IgD-negative memory B cell (primary cell): ENCODE measurements around the gene RBMS3. TPM values are rescaled to one million over a fixed set of nuclear protein-coding genes. Genes with fewer than 3 reads are reported as not detected.
"Not testable (repeated sequence)": the region's sequence is repeated elsewhere in the genome, so short reads cannot be mapped to it uniquely, and the experiment has no call there.

Experiments used
- H3K27ac Mint-ChIP-seq, 3 donors: one replicate each; pipeline ENCODE4 v1.8.0; 2020 to 2022; ENCODE audit warnings: mild to moderate bottlenecking in 3 of 3, mixed read lengths in 3 of 3, moderate library complexity in 1 of 3
- H3K27me3 Mint-ChIP-seq: one replicate; pipeline ENCODE4 v1.8.0; 2021; ENCODE audit warnings: mixed read lengths
- H3K36me3 Mint-ChIP-seq: one replicate; pipeline ENCODE4 v1.8.0; 2020; ENCODE audit warnings: mild to moderate bottlenecking, mixed read lengths
- H3K4me1 Mint-ChIP-seq, 3 donors: one replicate each; pipeline ENCODE4 v1.8.0; 2020 to 2022; ENCODE audit warnings: mixed read lengths in 3 of 3, mild to moderate bottlenecking in 1 of 3
- H3K4me3 Mint-ChIP-seq, 4 donors: one replicate each; pipeline ENCODE4 v1.8.0; 2020 to 2022; ENCODE audit warnings: mild to moderate bottlenecking in 4 of 4, mixed read lengths in 4 of 4, moderate library complexity in 3 of 4
- H3K9me3 Mint-ChIP-seq, 3 donors: one replicate each; pipeline ENCODE4 v1.8.0; 2020 to 2021; ENCODE audit warnings: mixed read lengths in 3 of 3, mild to moderate bottlenecking in 1 of 3
- polyA plus RNA-seq: library from polyadenylated mRNA; unstranded; fragments of 300-500 nt; fragmentation: Illumina TruSeq; gene quantifications from one replicate; pipeline ENCODE4 v1.2.3, GENCODE V29; 2021

The RBMS3 gene
- polyA plus RNA-seq, 1 donor from 2014 or later, result not detected

DNA sequence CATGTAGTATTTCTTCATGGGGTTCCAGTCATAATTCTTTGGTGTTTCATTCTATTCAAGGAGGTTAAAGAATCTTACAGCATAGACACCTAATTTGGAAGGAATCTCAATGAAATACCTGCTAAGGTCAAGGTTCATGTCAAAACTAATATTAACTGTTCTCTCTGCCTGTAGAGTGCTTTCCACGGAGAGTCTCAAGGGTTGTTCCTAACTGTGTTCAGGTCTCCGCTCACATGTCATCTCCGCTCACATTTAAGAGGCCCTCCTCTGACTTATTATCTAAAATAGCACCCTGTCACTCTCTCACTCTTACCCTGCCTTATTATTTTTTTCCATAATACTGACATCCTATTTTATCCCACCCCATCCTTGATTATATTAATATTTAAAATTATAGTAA lies 239.9 kb downstream of the RBMS3 start:
- no peak overlapping the region for H3K27ac Mint-ChIP-seq
- no peaks in the 10 kb centered on the region for H3K36me3 Mint-ChIP-seq
- H3K4me1 Mint-ChIP-seq, result no peaks in the 10 kb centered on the region
- H3K27me3 Mint-ChIP-seq, result no peaks in the 10 kb centered on the region
- H3K4me3 Mint-ChIP-seq, result no peak overlapping the region
- H3K9me3 Mint-ChIP-seq, result peaks cover 0 to 4% (median 3%) of the 10 kb centered on the region in 3 donors

DNA sequence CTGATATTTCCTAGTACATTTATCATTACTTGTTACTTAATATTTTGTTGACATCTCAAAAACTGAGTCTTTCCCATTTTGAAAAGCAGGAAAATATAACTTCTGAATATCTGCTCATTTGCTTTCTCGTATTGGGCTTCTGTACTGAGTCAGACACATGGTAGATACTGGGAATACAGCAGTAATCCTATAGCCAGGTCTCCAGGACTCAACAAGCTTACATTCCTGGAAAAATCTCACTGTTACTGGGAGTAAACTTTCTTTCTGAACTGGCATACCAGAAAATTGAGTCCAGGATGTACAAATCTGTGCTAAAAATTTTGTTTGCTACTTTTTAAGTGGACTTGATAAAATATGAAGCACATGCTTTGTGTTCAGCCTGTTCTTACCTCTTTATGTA lies 240.4 kb downstream of the RBMS3 start:
- Mint-ChIP-seq H3K4me3 (no peak overlapping the region), H3K4me1 (no peaks in the 10 kb centered on the region), H3K27ac (no peak overlapping the region), H3K27me3 (no peaks in the 10 kb centered on the region), H3K36me3 (no peaks in the 10 kb centered on the region), H3K9me3 (peaks cover 0 to 4% (median 3%) of the 10 kb centered on the region in 3 donors)

DNA sequence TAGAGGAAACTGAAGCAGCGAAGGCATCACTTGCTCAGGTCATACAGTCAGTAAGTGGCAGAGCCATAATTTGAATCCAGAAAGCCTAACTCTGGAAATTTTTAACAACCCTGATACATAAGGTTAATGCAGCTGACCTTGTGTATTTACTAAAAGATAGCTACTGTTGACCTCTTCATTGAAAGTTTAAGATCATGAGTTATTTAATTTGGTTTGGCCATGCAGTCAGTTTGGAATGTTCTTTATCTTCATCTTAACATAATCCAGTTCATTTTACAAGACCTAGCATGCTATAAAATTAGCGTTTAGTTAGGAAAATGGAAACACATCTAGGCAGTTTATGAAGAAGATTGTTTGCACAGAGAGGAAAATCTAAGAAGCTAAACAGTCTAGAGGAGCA lies 240.9 kb downstream of the RBMS3 start:
- Mint-ChIP-seq H3K4me1 (no peaks in the 10 kb centered on the region), H3K4me3 (no peak overlapping the region)

DNA sequence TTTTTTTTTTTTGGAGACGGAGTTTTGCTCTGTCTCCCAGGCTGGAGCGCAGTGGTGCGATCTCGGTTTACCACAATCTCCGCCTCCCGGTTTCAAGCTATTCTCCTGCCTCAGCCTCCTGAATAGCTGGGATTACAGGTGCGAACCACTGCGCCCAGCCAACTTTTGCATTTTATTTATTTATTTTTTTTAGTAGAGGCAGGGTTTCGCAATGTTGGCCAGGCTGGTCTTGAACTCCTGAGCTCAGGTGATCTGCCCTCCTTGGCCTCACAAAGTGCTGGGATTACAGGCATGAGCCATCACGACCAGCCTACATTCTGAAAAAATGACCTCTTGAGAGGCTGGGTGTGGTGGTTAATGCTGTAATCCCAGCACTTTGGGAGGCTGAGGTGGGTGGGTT lies 243.6 kb downstream of the RBMS3 start:
- H3K27ac Mint-ChIP-seq, H3K4me1 Mint-ChIP-seq, H3K9me3 Mint-ChIP-seq, H3K36me3 Mint-ChIP-seq, H3K4me3 Mint-ChIP-seq, H3K27me3 Mint-ChIP-seq: not testable (repeated sequence)

More for the DNA sequence above, 240.9 kb downstream of the RBMS3 start:
- peaks cover 1 to 4% (median 3%) of the 10 kb centered on the region in 3 donors for H3K9me3 Mint-ChIP-seq
- no peaks in the 10 kb centered on the region for H3K27me3 Mint-ChIP-seq
- no peak overlapping the region for H3K27ac Mint-ChIP-seq
- no peaks in the 10 kb centered on the region for H3K36me3 Mint-ChIP-seq

DNA sequence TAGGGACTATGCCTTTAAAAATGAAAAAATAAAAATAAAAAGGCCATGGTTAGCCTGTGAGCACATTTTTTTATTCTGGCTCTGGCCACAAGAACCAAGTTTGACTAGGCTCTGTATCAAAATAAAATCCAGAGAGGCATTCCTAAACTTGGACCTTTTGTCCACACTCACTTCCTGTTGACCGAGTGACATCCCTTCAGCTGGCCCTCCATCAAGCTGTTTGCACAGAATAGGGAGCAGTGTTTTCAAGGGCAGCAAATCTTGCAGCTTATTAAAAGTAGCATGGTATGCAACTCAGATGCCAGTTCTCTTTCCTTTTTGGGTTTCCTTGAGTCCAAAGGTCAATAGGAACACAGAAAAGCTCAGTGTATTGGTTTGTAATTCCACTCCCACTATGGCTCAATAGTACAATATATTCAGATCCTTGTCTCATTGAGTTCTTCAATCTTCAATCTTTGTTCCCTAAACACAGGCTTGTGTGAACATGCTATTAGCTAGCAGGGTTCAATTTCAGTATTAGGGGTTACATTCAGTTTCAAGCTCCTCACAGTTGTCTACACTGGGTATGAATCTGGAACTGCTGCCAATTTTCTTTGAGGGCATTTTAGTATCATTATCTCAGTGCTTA lies 244.5 kb downstream of the RBMS3 start:
- Mint-ChIP-seq H3K27me3 (no peaks in the 10 kb centered on the region), H3K9me3 (peaks cover 2 to 4% (median 3%) of the 10 kb centered on the region in 3 donors), H3K4me1 (no peaks in the 10 kb centered on the region), H3K27ac (no peak overlapping the region), H3K36me3 (no peaks in the 10 kb centered on the region), H3K4me3 (no peak overlapping the region)

DNA sequence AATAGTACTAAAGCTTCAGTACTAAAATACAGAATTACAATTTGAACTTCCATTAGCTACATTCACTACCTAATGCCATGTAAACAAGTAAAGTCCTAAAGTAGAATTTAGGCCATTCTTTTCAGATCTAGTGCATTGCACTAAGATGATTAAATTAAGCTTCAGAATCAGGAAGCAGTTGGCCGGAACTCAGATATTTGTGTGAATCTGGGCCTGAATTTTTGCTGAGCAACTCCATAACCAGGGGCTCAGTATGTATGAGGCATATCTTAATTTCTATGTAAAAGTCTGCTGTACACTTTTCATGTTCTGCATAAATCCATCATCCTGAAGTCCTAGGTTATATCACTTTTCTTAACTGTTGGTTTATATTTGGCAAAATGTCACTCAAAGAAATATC lies 246.4 kb downstream of the RBMS3 start:
- no peaks in the 10 kb centered on the region for H3K36me3 Mint-ChIP-seq
- H3K4me3 Mint-ChIP-seq, result no peak overlapping the region
- H3K27me3 Mint-ChIP-seq, result no peaks in the 10 kb centered on the region
- H3K9me3 Mint-ChIP-seq, result peaks cover 3 to 4% (median 3%) of the 10 kb centered on the region in 3 donors
- no peak overlapping the region for H3K27ac Mint-ChIP-seq
- H3K4me1 Mint-ChIP-seq, result no peaks in the 10 kb centered on the region

DNA sequence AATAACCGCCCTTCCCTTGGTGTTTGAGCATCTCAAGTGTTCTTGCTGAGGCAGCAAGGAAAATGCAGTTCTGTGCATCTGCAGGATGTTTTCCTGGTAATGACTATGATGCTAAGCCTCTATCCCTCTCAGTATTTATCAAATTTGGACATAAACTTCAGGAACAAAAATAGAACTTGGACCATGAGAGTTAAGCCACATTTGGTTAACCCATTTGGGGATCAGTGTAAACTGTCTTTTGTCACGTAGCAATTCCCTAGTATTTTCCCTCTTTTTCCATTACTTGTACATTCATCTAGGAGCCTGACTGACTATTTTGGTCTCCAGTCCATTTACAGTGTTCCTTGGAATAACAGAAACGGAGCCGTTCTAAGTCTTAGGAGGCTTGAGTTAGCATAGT lies 250.8 kb downstream of the RBMS3 start:
- no peak overlapping the region for H3K4me3 Mint-ChIP-seq
- H3K27ac Mint-ChIP-seq, result no peak overlapping the region
- no peaks in the 10 kb centered on the region for H3K36me3 Mint-ChIP-seq
- H3K27me3 Mint-ChIP-seq, result no peaks in the 10 kb centered on the region
- H3K9me3 Mint-ChIP-seq, result peaks cover 0 to 3% (median 0%) of the 10 kb centered on the region in 3 donors
- H3K4me1 Mint-ChIP-seq, result no peaks in the 10 kb centered on the region

DNA sequence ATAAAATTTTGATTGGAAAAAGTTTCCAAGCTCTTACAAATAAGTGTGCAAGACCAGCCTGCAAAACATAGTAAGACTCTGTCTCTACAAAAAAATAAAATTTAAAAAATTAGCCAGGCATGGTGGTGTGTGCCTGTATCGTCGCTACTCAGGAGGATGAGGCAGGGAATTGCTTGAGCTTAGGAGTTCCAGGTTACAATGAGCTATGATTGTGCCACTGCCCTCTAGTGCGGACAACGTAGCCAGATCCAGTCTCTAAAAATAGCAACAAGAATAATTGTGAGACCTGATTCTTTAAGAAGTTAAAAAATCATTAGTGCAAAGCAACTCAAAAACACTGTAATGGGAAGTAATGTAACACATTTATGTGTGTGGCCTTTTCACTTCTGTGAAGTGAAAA lies 251.6 kb downstream of the RBMS3 start:
- Mint-ChIP-seq H3K4me1 (no peaks in the 10 kb centered on the region), H3K4me3 (no peak overlapping the region), H3K27me3 (no peaks in the 10 kb centered on the region), H3K36me3 (no peaks in the 10 kb centered on the region), H3K9me3 (peaks cover 0 to 1% (median 0%) of the 10 kb centered on the region in 3 donors), H3K27ac (no peak overlapping the region)

DNA sequence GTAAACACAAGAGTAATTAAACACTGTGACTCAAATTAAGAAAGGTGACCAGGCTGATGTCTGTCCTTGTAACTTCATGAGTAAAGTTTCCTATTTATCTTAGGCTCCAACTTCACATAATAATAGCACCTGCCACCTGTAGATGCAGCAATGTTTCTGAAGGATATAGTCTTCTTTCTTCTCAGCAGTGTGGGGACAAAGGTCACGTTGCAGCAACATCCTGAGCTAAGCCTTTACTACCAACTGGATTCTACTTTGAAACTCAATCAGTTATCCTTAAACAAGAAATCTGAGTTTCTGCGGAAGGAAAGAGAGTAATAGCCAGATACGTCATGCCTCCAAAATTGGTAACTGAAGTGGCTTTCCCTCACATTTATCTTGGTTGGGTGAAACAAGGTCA lies 253.1 kb downstream of the RBMS3 start:
- H3K4me3 Mint-ChIP-seq, result no peak overlapping the region
- peaks cover 0 to 1% (median 0%) of the 10 kb centered on the region in 3 donors for H3K9me3 Mint-ChIP-seq
- H3K4me1 Mint-ChIP-seq, result no peaks in the 10 kb centered on the region

DNA sequence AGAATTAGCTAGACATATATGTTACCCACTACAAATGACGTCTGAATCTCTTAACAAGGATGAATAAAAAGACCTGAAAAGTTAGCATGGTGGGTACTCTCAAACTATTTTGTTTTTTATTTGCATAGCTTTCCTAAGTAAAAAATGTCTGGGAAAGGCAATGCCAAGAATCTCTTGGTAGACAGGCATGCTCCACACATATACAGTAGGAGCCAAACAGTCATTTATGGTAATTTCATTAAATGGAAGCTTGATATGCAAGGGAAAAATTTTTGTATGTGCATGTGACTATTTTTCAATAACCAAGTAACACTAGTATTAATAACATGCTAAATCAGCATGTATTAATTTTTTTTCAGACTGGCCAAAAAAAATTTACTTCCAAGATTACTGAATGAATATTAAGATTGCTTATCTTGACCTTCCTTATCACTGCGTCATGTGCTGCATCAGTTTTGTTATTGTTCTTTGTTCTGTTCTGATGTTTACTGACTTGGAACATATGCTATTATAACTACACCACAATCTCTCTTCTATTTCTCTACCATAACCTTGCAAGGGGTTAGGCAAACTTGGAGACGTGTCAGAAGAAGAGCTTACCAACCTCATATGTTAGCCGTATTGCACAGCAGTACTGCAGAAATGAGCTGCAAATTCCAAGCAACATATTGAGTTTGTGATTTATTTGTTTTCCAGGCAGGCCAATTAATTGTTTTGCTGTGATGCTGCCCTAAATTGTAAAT lies 255.3 kb downstream of the RBMS3 start:
- Mint-ChIP-seq H3K27ac (no peak overlapping the region), H3K4me3 (no peak overlapping the region), H3K9me3 (no peaks in the 10 kb centered on the region), H3K27me3 (no peaks in the 10 kb centered on the region), H3K36me3 (no peaks in the 10 kb centered on the region), H3K4me1 (no peaks in the 10 kb centered on the region)

More for the DNA sequence above, 253.1 kb downstream of the RBMS3 start:
- no peaks in the 10 kb centered on the region for H3K36me3 Mint-ChIP-seq
- H3K27me3 Mint-ChIP-seq, result no peaks in the 10 kb centered on the region
- H3K27ac Mint-ChIP-seq, result no peak overlapping the region

DNA sequence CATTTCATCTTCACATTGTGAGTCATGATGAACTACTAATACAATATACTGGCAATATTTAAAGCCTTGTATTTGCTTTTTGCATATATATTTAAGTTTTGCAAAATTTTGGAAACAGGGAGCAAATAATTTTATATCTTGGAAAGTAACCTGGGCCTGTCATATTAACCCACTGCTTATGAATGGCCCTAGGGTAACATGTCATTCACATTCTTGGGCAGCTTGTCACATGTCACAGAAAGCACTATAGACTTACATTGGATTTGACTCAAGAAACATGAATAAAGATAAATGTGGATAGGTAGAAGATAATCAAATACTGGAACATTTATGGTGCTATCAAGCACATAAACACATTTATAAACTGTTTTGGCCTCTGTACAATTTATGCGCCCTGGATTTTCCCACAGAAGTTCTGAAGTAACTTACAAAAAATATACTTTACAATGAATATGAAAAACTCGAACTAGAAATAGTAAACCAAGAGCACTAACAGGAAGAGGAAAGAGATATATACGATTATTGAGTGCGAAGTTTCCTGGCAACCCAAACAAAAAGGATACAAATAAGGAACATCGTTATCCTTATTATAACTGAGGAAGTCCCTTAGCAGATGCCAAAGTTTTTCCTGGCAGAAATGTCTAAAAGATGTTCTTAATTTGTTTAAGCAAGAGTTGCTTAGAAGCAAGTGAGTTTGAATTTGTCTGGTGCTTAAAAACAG lies 257.2 kb downstream of the RBMS3 start:
- Mint-ChIP-seq H3K4me3 (no peak overlapping the region), H3K27ac (no peak overlapping the region), H3K9me3 (no peaks in the 10 kb centered on the region)

DNA sequence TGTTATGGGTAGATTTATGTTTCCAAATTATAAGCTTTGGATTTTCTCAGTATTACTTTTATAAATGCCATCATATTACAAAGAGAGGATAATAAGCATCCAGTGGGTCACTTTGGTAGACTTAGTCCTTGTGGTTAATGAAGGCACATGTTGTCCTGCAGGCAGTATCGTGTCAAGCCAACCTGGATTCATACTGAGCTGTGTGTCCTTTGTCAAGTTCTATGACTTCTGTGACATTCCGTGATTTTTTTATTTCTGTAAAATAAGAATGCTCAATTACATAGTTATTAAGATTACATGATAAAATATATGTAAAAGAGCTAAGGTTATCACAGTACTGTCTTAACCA lies 257.7 kb downstream of the RBMS3 start:
- no peak overlapping the region for H3K27ac Mint-ChIP-seq
- no peaks in the 10 kb centered on the region for H3K36me3 Mint-ChIP-seq
- no peaks in the 10 kb centered on the region for H3K9me3 Mint-ChIP-seq
- no peaks in the 10 kb centered on the region for H3K4me1 Mint-ChIP-seq
- H3K4me3 Mint-ChIP-seq, result no peak overlapping the region
- no peaks in the 10 kb centered on the region for H3K27me3 Mint-ChIP-seq

More for the DNA sequence above, 257.2 kb downstream of the RBMS3 start:
- no peaks in the 10 kb centered on the region for H3K27me3 Mint-ChIP-seq
- H3K36me3 Mint-ChIP-seq, result no peaks in the 10 kb centered on the region
- H3K4me1 Mint-ChIP-seq, result no peaks in the 10 kb centered on the region

DNA sequence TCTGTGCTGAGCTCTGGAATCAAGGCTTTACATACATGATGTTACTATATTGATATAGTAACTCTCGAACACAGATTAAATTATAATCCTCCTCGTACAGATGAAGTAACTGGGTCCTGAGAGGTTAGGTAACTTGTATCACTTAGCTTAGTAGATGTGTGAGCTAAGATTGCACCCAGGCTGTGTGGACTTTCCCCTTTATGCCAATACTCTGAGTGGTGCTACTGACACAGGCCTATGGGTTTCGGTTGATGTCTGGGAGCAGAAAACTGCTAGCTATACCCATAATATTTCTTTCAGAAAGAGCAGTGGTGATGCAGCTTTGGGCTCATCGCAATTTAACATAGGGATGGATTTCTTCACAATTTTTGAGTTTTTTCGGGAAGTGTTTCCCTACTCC lies 259.7 kb downstream of the RBMS3 start:
- no peaks in the 10 kb centered on the region for H3K36me3 Mint-ChIP-seq
- H3K27me3 Mint-ChIP-seq, result no peaks in the 10 kb centered on the region
- H3K4me1 Mint-ChIP-seq, result no peaks in the 10 kb centered on the region
- H3K9me3 Mint-ChIP-seq, result no peaks in the 10 kb centered on the region
- no peak overlapping the region for H3K27ac Mint-ChIP-seq
- no peak overlapping the region for H3K4me3 Mint-ChIP-seq

DNA sequence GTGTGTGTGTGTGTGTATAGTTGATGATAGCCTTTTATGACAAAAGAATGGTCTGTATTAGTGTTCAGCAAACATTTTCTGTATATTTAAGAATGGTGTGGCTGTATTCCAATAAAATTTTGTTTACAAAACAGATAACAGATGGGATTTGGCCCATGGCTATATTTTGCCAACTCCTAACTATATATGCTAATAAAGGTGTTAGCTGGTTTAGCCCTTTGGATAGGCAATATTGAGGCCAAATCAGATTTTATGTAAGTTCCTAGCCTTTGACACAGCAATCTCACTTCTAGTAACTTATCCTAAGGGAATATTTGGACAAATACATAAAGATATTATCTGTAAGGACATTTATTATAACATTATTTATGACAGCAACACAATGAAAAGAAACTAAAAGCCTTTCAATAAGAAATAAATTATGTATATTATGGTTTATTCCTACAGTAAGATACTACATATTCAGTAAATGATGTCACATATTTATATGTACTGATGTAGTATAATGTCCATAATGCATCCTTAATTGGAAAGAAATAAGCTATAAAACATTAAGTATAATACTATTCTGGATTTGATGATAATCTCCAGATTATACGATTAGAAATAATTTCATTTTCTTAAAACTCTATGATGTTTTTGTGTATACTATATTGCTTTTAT lies 264.0 kb downstream of the RBMS3 start:
- Mint-ChIP-seq H3K27me3 (no peaks in the 10 kb centered on the region), H3K27ac (no peak overlapping the region)

DNA sequence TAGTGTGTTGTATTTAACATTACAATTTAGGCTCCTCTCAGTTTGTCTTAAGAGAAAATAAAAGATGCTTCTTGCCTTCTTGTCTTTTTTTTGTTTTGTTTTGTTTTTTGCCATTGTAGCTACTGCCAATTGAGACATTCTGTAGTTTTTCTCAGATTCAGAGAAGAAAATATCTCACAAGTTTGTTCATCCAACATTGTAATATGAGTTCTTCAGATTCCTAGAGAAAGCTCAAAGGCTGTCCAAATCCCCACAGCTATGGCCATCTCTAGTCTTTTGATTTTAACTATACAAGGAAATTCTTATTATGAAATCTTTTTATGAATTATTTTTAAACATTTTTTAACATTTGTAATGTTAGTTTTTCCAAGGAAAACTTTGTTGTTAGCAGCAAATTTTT lies 264.7 kb downstream of the RBMS3 start:
- Mint-ChIP-seq H3K27ac (no peak overlapping the region), H3K36me3 (no peaks in the 10 kb centered on the region), H3K4me3 (no peak overlapping the region)

More for the DNA sequence above, 264.0 kb downstream of the RBMS3 start:
- Mint-ChIP-seq H3K4me3 (no peak overlapping the region), H3K9me3 (no peaks in the 10 kb centered on the region), H3K36me3 (no peaks in the 10 kb centered on the region), H3K4me1 (no peaks in the 10 kb centered on the region)

More for the DNA sequence above, 264.7 kb downstream of the RBMS3 start:
- Mint-ChIP-seq H3K4me1 (no peaks in the 10 kb centered on the region), H3K27me3 (no peaks in the 10 kb centered on the region), H3K9me3 (no peaks in the 10 kb centered on the region)
